ENCODE results near the gene MTHFD2L. TPM values are rescaled to one million over a fixed set of nuclear protein-coding genes. Genes with fewer than 3 reads are reported as not detected.

MTHFD2L gene
- 7.2 and 15.7 TPM in 2 replicates for total RNA-seq

GRCh38 chr4:74157561-74158465 is at the start of gene MTHFD2L:
MTHFD2L (plus strand) TSS chr4:74158118; CDS start chr4:74158139, 21 bp downstream.

GRCh38 chr4:74308215-74308614 is 150.3 kb downstream of the MTHFD2L start, which contains the start of gene EPGN:
EPGN (plus strand) TSS chr4:74308470; CDS start chr4:74308534, 64 bp downstream.

Other genes with a start within 250 kb of the MTHFD2L start
- gene PF4, start 176.1 kb upstream of the MTHFD2L start, total RNA-seq = 8.3 and 66.1 TPM in 2 replicates
- gene PPBP, start 169.9 kb upstream of the MTHFD2L start, total RNA-seq = not detected in 2 replicates
- gene CXCL5, start 159.4 kb upstream of the MTHFD2L start, total RNA-seq = 3.6 and 108 TPM in 2 replicates
- gene CXCL3, start 119.4 kb upstream of the MTHFD2L start, total RNA-seq = 7.0 and 46.5 TPM in 2 replicates
- 99.5 and 175 TPM in 2 replicates for gene CXCL2, start 58.9 kb upstream of the MTHFD2L start, total RNA-seq
- gene EPGN, start 150.4 kb downstream of the MTHFD2L start, total RNA-seq = 0.97 TPM in 1 of 2 replicates, not detected in the other
- 2.8 TPM in 1 of 2 replicates, not detected in the other for gene EREG, start 207.0 kb downstream of the MTHFD2L start, total RNA-seq

All from cardiac atrium fibroblast (primary cell).